ENCODE data around the gene ANKRD65. TPM values are rescaled to one million over a fixed set of nuclear protein-coding genes. Genes with fewer than 3 reads are reported as not detected.

ANKRD65 gene
- total RNA-seq, 1 donor from 2014 or later = not detected

DNA sequence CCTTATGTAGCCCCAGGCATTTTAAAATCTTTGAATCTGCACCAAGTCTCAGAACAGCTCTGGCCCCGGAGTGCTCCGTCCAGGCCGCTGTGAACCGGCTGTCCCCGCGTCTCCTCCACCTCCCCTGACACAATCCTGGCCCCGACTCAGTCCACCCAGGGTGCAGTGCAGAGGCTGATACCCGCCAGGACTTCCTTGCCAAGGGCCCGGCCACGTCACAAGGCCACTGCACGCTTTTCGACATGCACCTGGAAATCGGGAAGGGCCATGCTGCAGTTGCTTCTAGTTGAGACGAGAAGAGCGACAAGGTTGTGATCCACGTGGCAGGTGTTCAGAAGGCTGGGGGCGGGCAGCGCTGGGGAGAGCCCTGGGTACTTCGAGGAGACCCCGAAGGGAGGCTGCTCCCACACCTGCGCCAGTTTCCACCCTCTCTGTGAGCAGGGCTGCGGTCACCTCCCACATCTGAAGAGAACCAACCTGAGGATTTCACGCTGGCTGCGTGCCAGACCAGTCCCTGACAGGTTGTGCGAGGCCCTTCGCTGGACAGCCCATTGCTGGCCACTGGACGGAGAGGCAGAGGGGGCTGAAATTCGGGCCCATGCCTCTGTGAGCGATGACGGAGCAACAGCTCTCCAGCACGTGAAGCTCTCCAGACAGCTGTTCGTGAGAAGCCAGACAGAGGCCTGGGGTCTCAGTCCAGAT is 21.1 kb upstream of the ANKRD65 start:
- TF ChIP-seq, protein P1, sequence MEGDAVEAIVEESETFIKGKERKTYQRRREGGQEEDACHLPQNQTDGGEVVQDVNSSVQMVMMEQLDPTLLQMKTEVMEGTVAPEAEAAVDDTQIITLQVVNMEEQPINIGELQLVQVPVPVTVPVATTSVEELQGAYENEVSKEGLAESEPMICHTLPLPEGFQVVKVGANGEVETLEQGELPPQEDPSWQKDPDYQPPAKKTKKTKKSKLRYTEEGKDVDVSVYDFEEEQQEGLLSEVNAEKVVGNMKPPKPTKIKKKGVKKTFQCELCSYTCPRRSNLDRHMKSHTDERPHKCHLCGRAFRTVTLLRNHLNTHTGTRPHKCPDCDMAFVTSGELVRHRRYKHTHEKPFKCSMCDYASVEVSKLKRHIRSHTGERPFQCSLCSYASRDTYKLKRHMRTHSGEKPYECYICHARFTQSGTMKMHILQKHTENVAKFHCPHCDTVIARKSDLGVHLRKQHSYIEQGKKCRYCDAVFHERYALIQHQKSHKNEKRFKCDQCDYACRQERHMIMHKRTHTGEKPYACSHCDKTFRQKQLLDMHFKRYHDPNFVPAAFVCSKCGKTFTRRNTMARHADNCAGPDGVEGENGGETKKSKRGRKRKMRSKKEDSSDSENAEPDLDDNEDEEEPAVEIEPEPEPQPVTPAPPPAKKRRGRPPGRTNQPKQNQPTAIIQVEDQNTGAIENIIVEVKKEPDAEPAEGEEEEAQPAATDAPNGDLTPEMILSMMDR (IDR thresholded peaks at IDR 0.05) = no peak
- Mint-ChIP-seq H3K4me3 (ENCODE audit: unreplicated experiment) (no peak overlapping the region), H3K36me3 (ENCODE audit: low read depth) (no peaks in the 10 kb centered on the region), H3K9me3 (ENCODE audit: low read depth) (no peaks in the 10 kb centered on the region), H3K27me3 (ENCODE audit: low read depth) (no peaks in the 10 kb centered on the region), H3K4me1 (ENCODE audit: low read depth) (peaks cover 3% of the 10 kb centered on the region), H3K27ac (ENCODE audit: unreplicated experiment) (no peak overlapping the region)
- DNase-seq (ENCODE audit: low spot score) = no peak

DNA sequence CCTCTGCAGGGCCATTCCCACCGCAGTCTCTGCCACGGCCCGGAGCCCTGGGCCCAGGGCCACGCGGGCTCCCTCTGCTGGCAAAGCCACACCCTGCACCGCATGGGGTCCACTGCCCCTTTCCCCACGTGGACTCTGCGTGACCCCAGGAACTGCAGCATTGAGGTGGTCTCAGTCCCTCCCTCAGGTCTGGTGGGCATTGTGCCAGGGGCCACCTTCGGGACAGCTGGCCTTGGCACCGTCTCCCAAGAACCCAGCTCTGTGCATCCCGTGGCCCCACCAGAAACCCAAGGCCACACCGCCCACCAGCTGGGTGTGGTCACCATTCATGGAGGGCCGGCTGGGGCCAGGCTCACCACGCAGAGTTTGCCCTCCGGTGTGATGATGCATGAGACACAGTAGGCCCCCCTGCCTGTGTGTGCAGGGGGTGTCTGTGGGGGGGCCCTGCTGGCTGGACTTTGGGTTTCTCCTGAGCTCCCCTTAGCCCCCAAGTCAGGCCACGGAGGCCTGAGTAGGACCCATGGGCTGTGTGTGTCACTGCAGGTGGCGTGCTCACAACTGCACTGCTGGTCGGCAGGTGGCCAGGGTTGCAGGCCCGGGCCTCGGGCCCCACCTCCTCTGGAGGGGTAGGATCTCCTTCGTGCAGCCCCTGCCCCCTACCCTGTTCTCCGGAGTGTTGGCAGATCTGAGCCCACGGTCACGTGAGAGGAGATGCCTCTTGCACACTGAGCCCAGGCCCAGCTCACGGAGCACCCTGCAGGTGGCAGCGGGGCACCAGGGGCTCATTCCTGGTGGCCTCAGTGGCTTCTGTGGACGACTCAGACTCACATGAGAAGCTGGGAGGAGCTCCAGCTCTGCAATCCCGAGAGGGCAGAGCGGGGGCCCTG is 20.2 kb upstream of the ANKRD65 start:
- Mint-ChIP-seq H3K4me3 (ENCODE audit: unreplicated experiment) (no peak overlapping the region), H3K27me3 (ENCODE audit: low read depth) (no peaks in the 10 kb centered on the region), H3K4me1 (ENCODE audit: low read depth) (peaks cover 3% of the 10 kb centered on the region), H3K27ac (ENCODE audit: unreplicated experiment) (no peak overlapping the region), H3K9me3 (ENCODE audit: low read depth) (no peaks in the 10 kb centered on the region), H3K36me3 (ENCODE audit: low read depth) (no peaks in the 10 kb centered on the region)
- DNase-seq (ENCODE audit: low spot score) = no peak
- TF ChIP-seq, protein P1 (IDR thresholded peaks at IDR 0.05) = peak; percentile 85

DNA sequence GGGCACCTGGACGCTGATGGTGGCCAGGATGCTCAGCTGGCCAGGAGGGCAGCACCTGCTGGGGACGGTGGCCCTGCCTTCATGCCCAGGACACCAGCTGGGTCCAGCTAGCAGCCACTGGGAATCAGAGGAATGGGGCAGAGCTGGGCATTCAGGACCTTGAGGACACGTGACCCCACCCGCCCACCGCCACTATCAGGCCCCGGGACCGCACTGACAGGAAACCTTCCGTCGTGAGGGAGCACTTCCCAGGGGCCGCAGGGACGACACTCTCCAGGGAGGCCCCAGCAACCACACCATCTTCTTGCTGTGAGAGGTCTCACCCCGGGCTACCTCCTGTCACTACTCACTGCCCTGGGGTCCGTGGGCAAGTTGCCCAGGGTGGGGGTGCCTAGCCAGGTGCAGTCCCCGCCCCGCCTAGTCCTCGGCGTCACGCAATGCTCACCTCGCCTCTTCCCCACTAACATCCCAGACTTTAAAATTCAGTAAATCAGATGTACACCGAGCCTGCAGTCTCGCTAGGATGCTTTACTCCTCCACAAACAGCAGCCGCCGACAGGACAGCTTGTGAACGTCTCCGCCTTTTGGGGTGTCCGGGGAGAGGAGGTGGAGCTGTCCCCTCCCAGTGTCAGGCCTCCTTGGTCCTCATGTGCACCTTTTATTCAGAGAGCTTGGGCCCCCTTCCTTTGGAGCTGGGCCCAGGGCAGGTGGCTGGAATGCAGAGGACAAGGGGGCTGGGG is 19.4 kb upstream of the ANKRD65 start:
- no peak overlapping the region for H3K27ac Mint-ChIP-seq (ENCODE audit: unreplicated experiment)
- H3K4me1 Mint-ChIP-seq (ENCODE audit: low read depth) = peaks cover 3% of the 10 kb centered on the region
- H3K4me3 Mint-ChIP-seq (ENCODE audit: unreplicated experiment) = no peak overlapping the region
- H3K9me3 Mint-ChIP-seq (ENCODE audit: low read depth) = no peaks in the 10 kb centered on the region
- no peaks in the 10 kb centered on the region for H3K27me3 Mint-ChIP-seq (ENCODE audit: low read depth)
- no peak for DNase-seq (ENCODE audit: low spot score)
- H3K36me3 Mint-ChIP-seq (ENCODE audit: low read depth) = no peaks in the 10 kb centered on the region
- TF ChIP-seq, protein P1 (IDR thresholded peaks at IDR 0.05) = no peak

DNA sequence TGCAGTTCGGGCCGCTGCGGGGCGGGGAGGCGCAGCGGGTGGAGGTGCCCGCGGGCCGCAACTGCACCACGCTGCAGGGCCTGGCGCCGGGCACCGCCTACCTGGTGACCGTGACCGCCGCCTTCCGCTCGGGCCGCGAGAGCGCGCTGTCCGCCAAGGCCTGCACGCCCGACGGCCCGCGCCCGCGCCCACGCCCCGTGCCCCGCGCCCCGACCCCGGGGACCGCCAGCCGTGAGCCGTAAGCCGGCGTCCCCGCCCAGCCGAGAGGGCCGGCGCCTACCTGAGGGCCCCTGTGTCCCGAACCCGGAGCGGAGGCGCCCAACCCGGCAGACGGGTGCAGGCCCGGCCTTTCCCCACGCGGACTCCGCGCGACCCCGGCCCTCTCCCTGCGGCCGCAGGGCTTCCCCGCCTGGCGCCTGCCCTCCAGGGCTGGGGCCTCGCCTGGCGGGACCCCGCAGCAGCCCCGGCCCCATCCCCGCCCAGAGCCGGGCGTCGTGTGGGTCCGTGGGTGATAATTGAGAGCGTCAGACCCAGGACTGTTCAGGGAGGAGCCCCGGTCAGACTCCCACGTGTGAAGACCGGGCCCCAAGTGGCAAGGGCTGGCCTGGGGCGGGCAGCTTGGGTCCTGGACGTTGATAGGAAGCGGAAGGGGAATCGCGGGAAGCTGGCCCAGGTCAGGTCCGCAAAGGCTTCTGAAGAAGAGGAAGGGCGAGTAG is 18.6 kb upstream of the ANKRD65 start:
- Mint-ChIP-seq H3K4me3 (ENCODE audit: unreplicated experiment) (no peak overlapping the region), H3K9me3 (ENCODE audit: low read depth) (no peaks in the 10 kb centered on the region), H3K27ac (ENCODE audit: unreplicated experiment) (no peak overlapping the region), H3K4me1 (ENCODE audit: low read depth) (peaks cover 8% of the 10 kb centered on the region), H3K27me3 (ENCODE audit: low read depth) (no peaks in the 10 kb centered on the region), H3K36me3 (ENCODE audit: low read depth) (no peaks in the 10 kb centered on the region)
- TF ChIP-seq, protein P1 (IDR thresholded peaks at IDR 0.05) = no peak
- DNase-seq (ENCODE audit: low spot score) = no peak
